ENCODE data around the gene SEC16B.

DNA sequence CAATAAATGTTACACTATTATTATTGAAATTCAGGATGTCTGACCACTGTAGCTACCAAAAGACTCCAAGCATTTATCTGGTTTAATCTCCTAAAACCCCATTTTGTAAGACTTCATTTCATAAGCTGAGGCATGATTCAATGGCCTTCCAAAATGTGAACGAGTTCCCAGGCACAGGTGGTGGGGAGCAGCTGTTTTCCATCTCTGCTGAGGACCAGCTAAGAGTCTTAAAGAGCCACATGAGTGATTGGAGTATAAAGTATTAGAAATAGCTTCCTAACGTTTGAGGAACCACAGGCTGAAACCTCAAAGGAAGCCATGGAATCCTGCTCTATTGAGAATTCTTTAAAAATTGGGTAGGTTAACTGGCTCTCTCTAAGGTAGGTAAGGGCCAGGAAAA, 44.9 kb downstream of the SEC16B start:
- TF ChIP-seq CTCF (IDR thresholded peaks at IDR 0.05) = no peak
- TF ChIP-seq POLR2A (IDR thresholded peaks at IDR 0.05) = no peak
